Coronary artery (tissue), 2 donors: ENCODE data around the gene GPR68.
"Not testable (repeated sequence)": the region's sequence is repeated elsewhere in the genome, so short reads cannot be mapped to it uniquely, and the experiment has no call there.

Experiments used
- DNase-seq: peaks from one replicate; pipeline ENCODE4 v3.0.0-alpha.2; 2017; ENCODE audit warnings: low spot score
- H3K27ac ChIP-seq, 2 donors: fragments of 200-600 bp; sonication (generic); one replicate each; pipeline ENCODE4 v1.5.1; 2016 to 2019
- H3K4me3 ChIP-seq: fragments of 200-600 bp; sonication (generic); 2 replicates; pipeline ENCODE4 v1.5.1; 2016; ENCODE audit warnings: mild to moderate bottlenecking, moderate library complexity
- CTCF ChIP-seq: fragments of 200-600 bp; sonication (generic); IDR thresholded peaks from one replicate; pipeline ENCODE4 v1.5.1; 2019; ENCODE audit warnings: antibody characterized with exemption

Gene GPR68

GRCh38 chr14:91193069-91193468 is 51.4 kb downstream of the GPR68 start:
- DNase-seq = no peak
- no peak for TF ChIP-seq CTCF
- Histone ChIP-seq H3K27ac (no peak overlapping the region), H3K4me3 (no peak overlapping the region)

- no peak overlapping the region for H3K27ac ChIP-seq
- DNase-seq = no peak
- H3K4me3 ChIP-seq = no peak overlapping the region
- TF ChIP-seq CTCF = no peak
Observed at GRCh38 chr14:91190853-91191252, 53.7 kb downstream of the GPR68 start.

GRCh38 chr14:91187271-91187670 is 57.2 kb downstream of the GPR68 start:
- H3K4me3 ChIP-seq = no peak overlapping the region
- TF ChIP-seq CTCF = no peak
- no peak for DNase-seq
- H3K27ac ChIP-seq = no peak overlapping the region

GRCh38 chr14:91186515-91187066 is 57.9 kb downstream of the GPR68 start:
- no peak for TF ChIP-seq CTCF
- no peak overlapping the region for H3K4me3 ChIP-seq
- DNase-seq = no peak
- no peak overlapping the region for H3K27ac ChIP-seq

GRCh38 chr14:91185721-91186120 is 58.8 kb downstream of the GPR68 start:
- Histone ChIP-seq H3K27ac (no peak overlapping the region), H3K4me3 (no peak overlapping the region)
- no peak for DNase-seq
- TF ChIP-seq CTCF = no peak

- DNase-seq = no peak
- Histone ChIP-seq H3K27ac (no peak overlapping the region), H3K4me3 (no peak overlapping the region)
- no peak for TF ChIP-seq CTCF
Observed at GRCh38 chr14:91184559-91184958, 59.9 kb downstream of the GPR68 start.

GRCh38 chr14:91182753-91183152 is 61.8 kb downstream of the GPR68 start:
- DNase-seq, H3K27ac ChIP-seq: not testable (repeated sequence)

More at GRCh38 chr14:91182753-91183152, 61.8 kb downstream of the GPR68 start:
- H3K4me3 ChIP-seq = not testable (repeated sequence)
